Psoas muscle (tissue), 8 donors: ENCODE results near the gene RASGRP3. TPM values are rescaled to one million over a fixed set of nuclear protein-coding genes. Genes with fewer than 3 reads are reported as not detected.

ENCODE experiments used
- ATAC-seq, 4 donors: fragments of 200-7000 bp; cut with Tn5 transposase; one replicate each; pipeline ENCODE4 v1.9.1; 2020; ENCODE audit warnings: moderate library complexity in 3 of 4, mild to moderate bottlenecking in 2 of 4
- DNase-seq, 2 donors: peaks; one replicate each; pipeline ENCODE4 v3.0.0-alpha.2; 2020
- H3K27ac ChIP-seq: fragments of 200-600 bp; one replicate; pipeline ENCODE4 v1.8.0; 2022
- H3K27me3 ChIP-seq, 3 donors: fragments of 200-600 bp in 1 of 3; one replicate each; pipeline versions ENCODE4 v1.6.1 to v1.8.0; 2013 to 2022; ENCODE audit warnings: low read length in 2 of 3, mild to moderate bottlenecking in 2 of 3, moderate library complexity in 1 of 3; ENCODE audit not compliant: insufficient read depth in 3 of 3
- H3K36me3 ChIP-seq, 2 donors: fragments of 200-600 bp in 1 of 2; one replicate each; pipeline versions ENCODE4 v1.6.1 to v1.8.0; 2013 to 2022; ENCODE audit warnings: low read depth in 1 of 2, mild to moderate bottlenecking in 1 of 2, moderate library complexity in 1 of 2; ENCODE audit not compliant: insufficient read depth in 1 of 2
- H3K4me1 ChIP-seq: fragments of 200-600 bp; one replicate; pipeline ENCODE4 v1.8.0; 2022
- H3K4me3 ChIP-seq: fragments of 200-600 bp; one replicate; pipeline ENCODE4 v1.8.0; 2022; ENCODE audit warnings: mild to moderate bottlenecking
- H3K9me3 ChIP-seq: fragments of 200-600 bp; one replicate; pipeline ENCODE4 v1.8.0; 2022
- CTCF ChIP-seq: fragments of 200-600 bp; IDR thresholded peaks from one replicate; pipeline ENCODE4 v1.8.0; 2022; ENCODE audit warnings: antibody characterized with exemption
- WGBS, 3 donors: extraction: QIAGEN DNeasy Blood & Tissue Kit; methylation state at CpG; one replicate each; pipeline versions ENCODE4 v1.1.6 to v1.1.7; 2013; 5-methylcytosine and 5-hydroxymethylcytosine counted together
- intact Hi-C, 2 donors: fragments of 100-400 bp; cut with DNase I; formaldehyde crosslinking; loops; one replicate each; pipeline versions ENCODE4 v1.11.0 to v1.14.2; 2022
- polyA plus RNA-seq, 3 donors: library from polyadenylated mRNA; stranded (reverse); fragments of 200-250 nt; gene quantifications; one replicate each; pipeline ENCODE4 v1.2.3, GENCODE V29; 2013
- total RNA-seq, 4 donors: library from RNA; stranded (reverse); fragmentation: NEBNext Ultra II Directional in 2 of 4; extraction: Animal tissue kit (Norgen Biotek cat#: 25700) in 2 of 4; gene quantifications; one replicate each; pipeline versions ENCODE4 v1.2.1 to v1.2.4, GENCODE V29; 2021 to 2023
- donor health status: healthy with polysubstance abuse.
- donor health status: DM: no; HTN: no; CAD: no; lungs with moderate emphysema.
- donor health status: Bipolar disorder and iron deficiency.
- donor health status: healthy.
- donor health status: DM: yes; HTN: yes; CAD: no.
- donor health status: DM: no; HTN: no; CAD: no.
- donor health status: DM: no; HTN: no; CAD: no.
- donor health status: DM: yes; HTN: yes; CAD: no.

Gene RASGRP3
- total and polyA plus RNA-seq, 7 donors, result 3.4 to 24.9 (median 13.0) TPM

- Histone ChIP-seq H3K4me3 (no peak overlapping the region), H3K36me3 (no peaks in the 10 kb centered on the region), H3K4me1 (peaks cover 58% of the 10 kb centered on the region), H3K27ac (no peak overlapping the region), H3K9me3 (peaks cover 8% of the 10 kb centered on the region), H3K27me3 (no peaks in the 10 kb centered on the region)
- ATAC-seq, result no peak
- DNase-seq, result no peak
- intact Hi-C loops, result loop anchor here in 1 of 2 donors (5.0 kb wide), 1 partner anchor 44 kb away; no protein-coding TSS in a partner anchor
- TF ChIP-seq CTCF, result no peak
- 49 to 63% (median 52%) methylated on average over 2 of the region's 2 CpGs for WGBS, 3 donors
Measured at GRCh38 chr2:33488178-33488690, 11.8 kb downstream of the RASGRP3 start.

GRCh38 chr2:33488715-33489540 is 12.5 kb downstream of the RASGRP3 start:
- H3K9me3 ChIP-seq, result peaks cover 8% of the 10 kb centered on the region
- no peak for TF ChIP-seq CTCF
- no peak for DNase-seq
- no peak overlapping the region for H3K4me3 ChIP-seq
- 52 to 64% (median 54%) methylated on average over 8 of the region's 8 CpGs for WGBS, 3 donors
- intact Hi-C loops, result loop anchor here in 1 of 2 donors (5.0 kb wide), 1 partner anchor 43 kb away; no protein-coding TSS in a partner anchor
- no peaks in the 10 kb centered on the region for H3K27me3 ChIP-seq
- H3K4me1 ChIP-seq, result peaks cover 54% of the 10 kb centered on the region
- no peak for ATAC-seq
- H3K27ac ChIP-seq, result peak overlapping the region; percentile 59
- H3K36me3 ChIP-seq, result no peaks in the 10 kb centered on the region

- Histone ChIP-seq H3K27ac (peak overlapping the region; percentile 59), H3K27me3 (no peaks in the 10 kb centered on the region), H3K4me1 (peaks cover 48% of the 10 kb centered on the region), H3K4me3 (no peak overlapping the region), H3K9me3 (peaks cover 8% of the 10 kb centered on the region), H3K36me3 (no peaks in the 10 kb centered on the region)
- peak in 2 of 4 donors; percentile 31 to 66 for ATAC-seq
- no peak for DNase-seq
- intact Hi-C loops, result loop anchor here in 1 of 2 donors (5.0 kb wide), 1 partner anchor 42 kb away; no protein-coding TSS in a partner anchor
- WGBS, 3 donors, result 17 to 46% (median 22%) methylated on average over 2 of the region's 2 CpGs
- TF ChIP-seq CTCF, result no peak
Measured at GRCh38 chr2:33489835-33490431, 13.5 kb downstream of the RASGRP3 start.

- no peak for TF ChIP-seq CTCF
- no peak overlapping the region for H3K4me3 ChIP-seq
- intact Hi-C loops, result no loop called here
- 52 to 71% (median 58%) methylated on average over 4 of the region's 4 CpGs for WGBS, 3 donors
- ATAC-seq (peak in 1 of 4 donors; percentile 33), DNase-seq (no peak)
- no peaks in the 10 kb centered on the region for H3K27me3 ChIP-seq
- H3K27ac ChIP-seq, result no peak overlapping the region
- peaks cover 4% of the 10 kb centered on the region for H3K9me3 ChIP-seq
- H3K36me3 ChIP-seq, result no peaks in the 10 kb centered on the region
- peaks cover 49% of the 10 kb centered on the region for H3K4me1 ChIP-seq
Measured at GRCh38 chr2:33491441-33492084, 15.1 kb downstream of the RASGRP3 start.
